ENCODE measurements around the gene RASA1. TPM values are rescaled to one million over a fixed set of nuclear protein-coding genes. Genes with fewer than 3 reads are reported as not detected.

The RASA1 gene
- total and polyA plus RNA-seq, 2 experiments from 2014 or later, result 9.3 to 35.0 TPM

DNA sequence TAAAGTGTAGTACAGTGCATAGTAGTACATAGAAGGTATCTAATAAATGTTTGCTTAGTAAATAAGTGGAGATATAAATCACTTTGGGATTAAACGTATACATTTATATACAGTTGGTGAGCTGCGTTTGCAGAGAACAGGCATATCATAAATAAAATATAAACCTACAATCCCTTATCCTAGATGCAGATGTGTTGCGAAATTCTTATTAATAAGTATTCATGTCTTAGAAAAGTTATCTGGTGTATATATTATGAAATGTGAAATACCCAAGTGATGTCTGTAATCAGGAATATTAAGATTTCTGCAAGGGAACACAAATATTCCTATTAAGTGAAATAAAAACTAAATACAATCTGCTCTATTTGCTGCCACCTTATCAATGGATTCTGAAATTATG is 136.2 kb downstream of the RASA1 start:
- Histone ChIP-seq H3K4me1 (ENCODE audit: insufficient read depth) (no peaks in the 10 kb centered on the region), H3K4me2 (no peak overlapping the region), H3K79me2 (replicated peaks; ENCODE audit: insufficient read depth) (peaks cover 3% of the 10 kb centered on the region; the same call in 1 of the 2 replicates), H3K27ac (ENCODE audit: low read depth) (no peak overlapping the region), H4K20me1 (replicated peaks; ENCODE audit: insufficient read depth) (peaks cover 4% of the 10 kb centered on the region; the same call in 1 of the 2 replicates), H3K4me3 (no peak overlapping the region), H3F3A (replicated peaks; ENCODE audit: low read depth) (no peaks in the 10 kb centered on the region), H3K36me3 (ENCODE audit: insufficient read depth) (peaks cover 62% of the 10 kb centered on the region), H3K27me3 (ENCODE audit: insufficient read depth) (no peaks in the 10 kb centered on the region), H3K9me2 (ENCODE audit: insufficient read depth) (no peaks in the 10 kb centered on the region), H2AFZ (no peak overlapping the region)
- peaks cover 90% of the 10 kb centered on the region for H3K36me3 Mint-ChIP-seq (ENCODE audit: low read depth)
- no peaks in the 10 kb centered on the region for H3K27me3 Mint-ChIP-seq (ENCODE audit: insufficient read depth, low read depth, poor library complexity)
- no peak for TF ChIP-seq EZH2phosphoT487 (IDR thresholded peaks at IDR 0.05; ENCODE audit: unreplicated experiment)
- no peak for TF ChIP-seq STAT1 (IDR thresholded peaks at IDR 0.05; ENCODE audit: unreplicated experiment)
- TF ChIP-seq NANOG (IDR thresholded peaks at IDR 0.05; ENCODE audit: borderline replicate concordance), result no peak
- TF ChIP-seq ZNF331 (CRISPR knock-in tag; IDR thresholded peaks at IDR 0.05; ENCODE audit: low read depth), result no peak
- TF ChIP-seq, protein P1, sequence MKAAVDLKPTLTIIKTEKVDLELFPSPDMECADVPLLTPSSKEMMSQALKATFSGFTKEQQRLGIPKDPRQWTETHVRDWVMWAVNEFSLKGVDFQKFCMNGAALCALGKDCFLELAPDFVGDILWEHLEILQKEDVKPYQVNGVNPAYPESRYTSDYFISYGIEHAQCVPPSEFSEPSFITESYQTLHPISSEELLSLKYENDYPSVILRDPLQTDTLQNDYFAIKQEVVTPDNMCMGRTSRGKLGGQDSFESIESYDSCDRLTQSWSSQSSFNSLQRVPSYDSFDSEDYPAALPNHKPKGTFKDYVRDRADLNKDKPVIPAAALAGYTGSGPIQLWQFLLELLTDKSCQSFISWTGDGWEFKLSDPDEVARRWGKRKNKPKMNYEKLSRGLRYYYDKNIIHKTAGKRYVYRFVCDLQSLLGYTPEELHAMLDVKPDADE (IDR thresholded peaks at IDR 0.05), result no peak
- TF ChIP-seq, protein P2, sequence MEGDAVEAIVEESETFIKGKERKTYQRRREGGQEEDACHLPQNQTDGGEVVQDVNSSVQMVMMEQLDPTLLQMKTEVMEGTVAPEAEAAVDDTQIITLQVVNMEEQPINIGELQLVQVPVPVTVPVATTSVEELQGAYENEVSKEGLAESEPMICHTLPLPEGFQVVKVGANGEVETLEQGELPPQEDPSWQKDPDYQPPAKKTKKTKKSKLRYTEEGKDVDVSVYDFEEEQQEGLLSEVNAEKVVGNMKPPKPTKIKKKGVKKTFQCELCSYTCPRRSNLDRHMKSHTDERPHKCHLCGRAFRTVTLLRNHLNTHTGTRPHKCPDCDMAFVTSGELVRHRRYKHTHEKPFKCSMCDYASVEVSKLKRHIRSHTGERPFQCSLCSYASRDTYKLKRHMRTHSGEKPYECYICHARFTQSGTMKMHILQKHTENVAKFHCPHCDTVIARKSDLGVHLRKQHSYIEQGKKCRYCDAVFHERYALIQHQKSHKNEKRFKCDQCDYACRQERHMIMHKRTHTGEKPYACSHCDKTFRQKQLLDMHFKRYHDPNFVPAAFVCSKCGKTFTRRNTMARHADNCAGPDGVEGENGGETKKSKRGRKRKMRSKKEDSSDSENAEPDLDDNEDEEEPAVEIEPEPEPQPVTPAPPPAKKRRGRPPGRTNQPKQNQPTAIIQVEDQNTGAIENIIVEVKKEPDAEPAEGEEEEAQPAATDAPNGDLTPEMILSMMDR (conservative IDR thresholded peaks at IDR 0.05; ENCODE audit: low read depth in 2 of 2), result no peak
- TF ChIP-seq CREB1 (CRISPR knock-in tag; IDR thresholded peaks at IDR 0.05; ENCODE audit: low read depth), result no peak
- TF ChIP-seq, protein P3, sequence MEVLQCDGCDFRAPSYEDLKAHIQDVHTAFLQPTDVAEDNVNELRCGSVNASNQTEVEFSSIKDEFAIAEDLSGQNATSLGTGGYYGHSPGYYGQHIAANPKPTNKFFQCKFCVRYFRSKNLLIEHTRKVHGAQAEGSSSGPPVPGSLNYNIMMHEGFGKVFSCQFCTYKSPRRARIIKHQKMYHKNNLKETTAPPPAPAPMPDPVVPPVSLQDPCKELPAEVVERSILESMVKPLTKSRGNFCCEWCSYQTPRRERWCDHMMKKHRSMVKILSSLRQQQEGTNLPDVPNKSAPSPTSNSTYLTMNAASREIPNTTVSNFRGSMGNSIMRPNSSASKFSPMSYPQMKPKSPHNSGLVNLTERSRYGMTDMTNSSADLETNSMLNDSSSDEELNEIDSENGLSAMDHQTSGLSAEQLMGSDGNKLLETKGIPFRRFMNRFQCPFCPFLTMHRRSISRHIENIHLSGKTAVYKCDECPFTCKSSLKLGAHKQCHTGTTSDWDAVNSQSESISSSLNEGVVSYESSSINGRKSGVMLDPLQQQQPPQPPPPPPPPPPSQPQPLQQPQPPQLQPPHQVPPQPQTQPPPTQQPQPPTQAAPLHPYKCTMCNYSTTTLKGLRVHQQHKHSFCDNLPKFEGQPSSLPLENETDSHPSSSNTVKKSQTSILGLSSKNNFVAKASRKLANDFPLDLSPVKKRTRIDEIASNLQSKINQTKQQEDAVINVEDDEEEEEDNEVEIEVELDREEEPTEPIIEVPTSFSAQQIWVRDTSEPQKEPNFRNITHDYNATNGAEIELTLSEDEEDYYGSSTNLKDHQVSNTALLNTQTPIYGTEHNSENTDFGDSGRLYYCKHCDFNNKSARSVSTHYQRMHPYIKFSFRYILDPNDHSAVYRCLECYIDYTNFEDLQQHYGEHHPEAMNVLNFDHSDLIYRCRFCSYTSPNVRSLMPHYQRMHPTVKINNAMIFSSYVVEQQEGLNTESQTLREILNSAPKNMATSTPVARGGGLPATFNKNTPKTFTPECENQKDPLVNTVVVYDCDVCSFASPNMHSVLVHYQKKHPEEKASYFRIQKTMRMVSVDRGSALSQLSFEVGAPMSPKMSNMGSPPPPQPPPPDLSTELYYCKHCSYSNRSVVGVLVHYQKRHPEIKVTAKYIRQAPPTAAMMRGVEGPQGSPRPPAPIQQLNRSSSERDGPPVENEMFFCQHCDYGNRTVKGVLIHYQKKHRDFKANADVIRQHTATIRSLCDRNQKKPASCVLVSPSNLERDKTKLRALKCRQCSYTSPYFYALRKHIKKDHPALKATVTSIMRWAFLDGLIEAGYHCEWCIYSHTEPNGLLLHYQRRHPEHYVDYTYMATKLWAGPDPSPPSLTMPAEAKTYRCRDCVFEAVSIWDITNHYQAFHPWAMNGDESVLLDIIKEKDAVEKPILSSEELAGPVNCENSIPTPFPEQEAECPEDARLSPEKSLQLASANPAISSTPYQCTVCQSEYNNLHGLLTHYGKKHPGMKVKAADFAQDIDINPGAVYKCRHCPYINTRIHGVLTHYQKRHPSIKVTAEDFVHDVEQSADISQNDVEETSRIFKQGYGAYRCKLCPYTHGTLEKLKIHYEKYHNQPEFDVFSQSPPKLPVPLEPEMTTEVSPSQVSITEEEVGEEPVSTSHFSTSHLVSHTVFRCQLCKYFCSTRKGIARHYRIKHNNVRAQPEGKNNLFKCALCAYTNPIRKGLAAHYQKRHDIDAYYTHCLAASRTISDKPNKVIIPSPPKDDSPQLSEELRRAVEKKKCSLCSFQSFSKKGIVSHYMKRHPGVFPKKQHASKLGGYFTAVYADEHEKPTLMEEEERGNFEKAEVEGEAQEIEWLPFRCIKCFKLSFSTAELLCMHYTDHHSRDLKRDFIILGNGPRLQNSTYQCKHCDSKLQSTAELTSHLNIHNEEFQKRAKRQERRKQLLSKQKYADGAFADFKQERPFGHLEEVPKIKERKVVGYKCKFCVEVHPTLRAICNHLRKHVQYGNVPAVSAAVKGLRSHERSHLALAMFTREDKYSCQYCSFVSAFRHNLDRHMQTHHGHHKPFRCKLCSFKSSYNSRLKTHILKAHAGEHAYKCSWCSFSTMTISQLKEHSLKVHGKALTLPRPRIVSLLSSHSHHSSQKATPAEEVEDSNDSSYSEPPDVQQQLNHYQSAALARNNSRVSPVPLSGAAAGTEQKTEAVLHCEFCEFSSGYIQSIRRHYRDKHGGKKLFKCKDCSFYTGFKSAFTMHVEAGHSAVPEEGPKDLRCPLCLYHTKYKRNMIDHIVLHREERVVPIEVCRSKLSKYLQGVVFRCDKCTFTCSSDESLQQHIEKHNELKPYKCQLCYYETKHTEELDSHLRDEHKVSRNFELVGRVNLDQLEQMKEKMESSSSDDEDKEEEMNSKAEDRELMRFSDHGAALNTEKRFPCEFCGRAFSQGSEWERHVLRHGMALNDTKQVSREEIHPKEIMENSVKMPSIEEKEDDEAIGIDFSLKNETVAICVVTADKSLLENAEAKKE (CRISPR knock-in tag; IDR thresholded peaks at IDR 0.05), result no peak
- no peak for TF ChIP-seq EZH2 (IDR thresholded peaks at IDR 0.05; ENCODE audit: low read depth, unreplicated experiment)
- TF ChIP-seq POLR2AphosphoS5 (IDR thresholded peaks at IDR 0.05; ENCODE audit: low read depth), result no peak
- no peak for TF ChIP-seq JUNB (IDR thresholded peaks at IDR 0.05; ENCODE audit: unreplicated experiment)
- TF ChIP-seq ZNF114 (CRISPR knock-in tag; IDR thresholded peaks at IDR 0.05), result no peak
- TF ChIP-seq, protein P4, sequence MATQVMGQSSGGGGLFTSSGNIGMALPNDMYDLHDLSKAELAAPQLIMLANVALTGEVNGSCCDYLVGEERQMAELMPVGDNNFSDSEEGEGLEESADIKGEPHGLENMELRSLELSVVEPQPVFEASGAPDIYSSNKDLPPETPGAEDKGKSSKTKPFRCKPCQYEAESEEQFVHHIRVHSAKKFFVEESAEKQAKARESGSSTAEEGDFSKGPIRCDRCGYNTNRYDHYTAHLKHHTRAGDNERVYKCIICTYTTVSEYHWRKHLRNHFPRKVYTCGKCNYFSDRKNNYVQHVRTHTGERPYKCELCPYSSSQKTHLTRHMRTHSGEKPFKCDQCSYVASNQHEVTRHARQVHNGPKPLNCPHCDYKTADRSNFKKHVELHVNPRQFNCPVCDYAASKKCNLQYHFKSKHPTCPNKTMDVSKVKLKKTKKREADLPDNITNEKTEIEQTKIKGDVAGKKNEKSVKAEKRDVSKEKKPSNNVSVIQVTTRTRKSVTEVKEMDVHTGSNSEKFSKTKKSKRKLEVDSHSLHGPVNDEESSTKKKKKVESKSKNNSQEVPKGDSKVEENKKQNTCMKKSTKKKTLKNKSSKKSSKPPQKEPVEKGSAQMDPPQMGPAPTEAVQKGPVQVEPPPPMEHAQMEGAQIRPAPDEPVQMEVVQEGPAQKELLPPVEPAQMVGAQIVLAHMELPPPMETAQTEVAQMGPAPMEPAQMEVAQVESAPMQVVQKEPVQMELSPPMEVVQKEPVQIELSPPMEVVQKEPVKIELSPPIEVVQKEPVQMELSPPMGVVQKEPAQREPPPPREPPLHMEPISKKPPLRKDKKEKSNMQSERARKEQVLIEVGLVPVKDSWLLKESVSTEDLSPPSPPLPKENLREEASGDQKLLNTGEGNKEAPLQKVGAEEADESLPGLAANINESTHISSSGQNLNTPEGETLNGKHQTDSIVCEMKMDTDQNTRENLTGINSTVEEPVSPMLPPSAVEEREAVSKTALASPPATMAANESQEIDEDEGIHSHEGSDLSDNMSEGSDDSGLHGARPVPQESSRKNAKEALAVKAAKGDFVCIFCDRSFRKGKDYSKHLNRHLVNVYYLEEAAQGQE (IDR thresholded peaks at IDR 0.05; ENCODE audit: unreplicated experiment), result no peak
- H3K9me3 Mint-ChIP-seq, result peaks cover 2% of the 10 kb centered on the region; the same call in 1 of the 3 replicates
- no peak overlapping the region for H3K4me3 Mint-ChIP-seq
- no peak for ATAC-seq
- no peak for DNase-seq (ENCODE audit: low spot score)
- no peak overlapping the region for H3K27ac Mint-ChIP-seq
- H3K4me1 Mint-ChIP-seq, result no peaks in the 10 kb centered on the region
